Measurements from ENCODE around the gene HAND1. TPM values are rescaled to one million over a fixed set of nuclear protein-coding genes. Genes with fewer than 3 reads are reported as not detected.

Gene HAND1
- total and polyA plus RNA-seq, 3 donors from 2014 or later, result 0.24 TPM; not detected in 2

- Histone ChIP-seq H3K27me3 (no peaks in the 10 kb centered on the region), H3K36me3 (ENCODE audit: low read depth, missing control alignments) (no peaks in the 10 kb centered on the region), H3K4me1 (no peaks in the 10 kb centered on the region), H3K9me3 (no peaks in the 10 kb centered on the region), H3K27ac (no peak overlapping the region), H3K4me3 (no peak overlapping the region)
- intact Hi-C loops (cut with DNase I; ENCODE audit: low total_unique reads), result no loop called here
- no peak for DNase-seq
- WGBS, 2 donors, result 21 to 23% methylated on average over 10 to 15 of the region's 15 CpGs
- TF ChIP-seq POLR2A (IDR thresholded peaks at IDR 0.05) (no peak), CTCF (IDR thresholded peaks at IDR 0.05) (no peak)
These were observed 6.5 kb upstream of the HAND1 start for GRCh38 chr5:154484393-154485095.

- H3K27me3 ChIP-seq, result no peaks in the 10 kb centered on the region
- 11% methylated on average over 34 of the region's 34 CpGs for WGBS, 2 donors
- no peak overlapping the region for H3K27ac ChIP-seq
- H3K9me3 ChIP-seq, result no peaks in the 10 kb centered on the region
- peaks cover 5% of the 10 kb centered on the region for H3K4me1 ChIP-seq
- intact Hi-C loops (cut with DNase I; ENCODE audit: low total_unique reads), result no loop called here
- TF ChIP-seq CTCF (IDR thresholded peaks at IDR 0.05) (no peak), POLR2A (IDR thresholded peaks at IDR 0.05) (no peak)
- no peaks in the 10 kb centered on the region for H3K36me3 ChIP-seq (ENCODE audit: low read depth, missing control alignments)
- no peak overlapping the region for H3K4me3 ChIP-seq
- DNase-seq, result no peak
These were observed 5.8 kb upstream of the HAND1 start for GRCh38 chr5:154483654-154484392.

GRCh38 chr5:154482528-154483449, 4.8 kb upstream of the HAND1 start:
- WGBS, 2 donors, result 9 to 15% methylated on average over 16 to 49 of the region's 49 CpGs
- TF ChIP-seq CTCF (IDR thresholded peaks at IDR 0.05), result no peak
- TF ChIP-seq POLR2A (IDR thresholded peaks at IDR 0.05), result no peak
- H3K4me3 ChIP-seq, result no peak overlapping the region
- H3K27ac ChIP-seq, result no peak overlapping the region
- intact Hi-C loops (cut with DNase I; ENCODE audit: low total_unique reads), result no loop called here
- no peaks in the 10 kb centered on the region for H3K36me3 ChIP-seq (ENCODE audit: low read depth, missing control alignments)
- H3K9me3 ChIP-seq, result no peaks in the 10 kb centered on the region
- H3K27me3 ChIP-seq, result no peaks in the 10 kb centered on the region
- peaks cover 14% of the 10 kb centered on the region for H3K4me1 ChIP-seq
- DNase-seq, result no peak

GRCh38 chr5:154481584-154482381, 3.8 kb upstream of the HAND1 start:
- H3K4me1 ChIP-seq, result peaks cover 16% of the 10 kb centered on the region

More at GRCh38 chr5:154481584-154482381, 3.8 kb upstream of the HAND1 start:
- no peak for DNase-seq
- Histone ChIP-seq H3K27ac (no peak overlapping the region), H3K4me3 (no peak overlapping the region), H3K27me3 (no peaks in the 10 kb centered on the region), H3K36me3 (ENCODE audit: low read depth, missing control alignments) (no peaks in the 10 kb centered on the region), H3K9me3 (no peaks in the 10 kb centered on the region)
- WGBS, 2 donors, result 37 to 39% methylated on average over 9 to 11 of the region's 11 CpGs
- intact Hi-C loops (cut with DNase I; ENCODE audit: low total_unique reads), result no loop called here
- no peak for TF ChIP-seq CTCF (IDR thresholded peaks at IDR 0.05)
- no peak for TF ChIP-seq POLR2A (IDR thresholded peaks at IDR 0.05)

All from testis (tissue), 3 donors.